GM19193 (cell line): ENCODE data around the gene DNAI4.

Experiments
- POLR2A ChIP-seq: IDR thresholded peaks from 4 replicates; pipeline ENCODE4 v1.6.1; 2011; ENCODE audit not compliant: insufficient read depth, insufficient read length; ENCODE audit errors: extremely low read depth

The DNAI4 gene

GRCh38 chr1:66852870-66853269, 71.8 kb downstream of the DNAI4 start:
- TF ChIP-seq POLR2A = no peak

GRCh38 chr1:66850989-66851388, 73.7 kb downstream of the DNAI4 start:
- no peak for TF ChIP-seq POLR2A

- no peak for TF ChIP-seq POLR2A
Measured at GRCh38 chr1:66848193-66848592, 76.5 kb downstream of the DNAI4 start.

GRCh38 chr1:66840929-66841328, 83.7 kb downstream of the DNAI4 start:
- no peak for TF ChIP-seq POLR2A

GRCh38 chr1:66834926-66835325, 89.7 kb downstream of the DNAI4 start:
- no peak for TF ChIP-seq POLR2A

- no peak for TF ChIP-seq POLR2A
Measured at GRCh38 chr1:66833112-66833511, 91.5 kb downstream of the DNAI4 start.

- TF ChIP-seq POLR2A = no peak
Measured at GRCh38 chr1:66831529-66832239, 93.0 kb downstream of the DNAI4 start.

- no peak for TF ChIP-seq POLR2A
Measured at GRCh38 chr1:66824771-66825170, 99.9 kb downstream of the DNAI4 start.

GRCh38 chr1:66809736-66810326, 114.8 kb downstream of the DNAI4 start:
- TF ChIP-seq POLR2A = no peak

GRCh38 chr1:66809245-66809644, 115.4 kb downstream of the DNAI4 start:
- no peak for TF ChIP-seq POLR2A

- TF ChIP-seq POLR2A = no peak
Measured at GRCh38 chr1:66791621-66792610, 132.7 kb downstream of the DNAI4 start.

- no peak for TF ChIP-seq POLR2A
Measured at GRCh38 chr1:66788231-66788939, 136.3 kb downstream of the DNAI4 start.

- TF ChIP-seq POLR2A = no peak
Measured at GRCh38 chr1:66787641-66788040, 137.0 kb downstream of the DNAI4 start.

GRCh38 chr1:66779475-66780078, 145.1 kb downstream of the DNAI4 start:
- TF ChIP-seq POLR2A = no peak
